Measurements from ENCODE around the gene GNAS. TPM values are rescaled to one million over a fixed set of nuclear protein-coding genes. Genes with fewer than 3 reads are reported as not detected.
A peak's percentile ranks its signal among the peaks of the same experiment; 100 is the strongest.

The GNAS gene
- total RNA-seq, 1 donor: 361 TPM

- DNase-seq (ENCODE audit: low read depth): no peak
- H3K4me3 ChIP-seq (ENCODE audit: low read depth, low read length): peak overlapping the region; percentile 77
- TF ChIP-seq, protein P1, sequence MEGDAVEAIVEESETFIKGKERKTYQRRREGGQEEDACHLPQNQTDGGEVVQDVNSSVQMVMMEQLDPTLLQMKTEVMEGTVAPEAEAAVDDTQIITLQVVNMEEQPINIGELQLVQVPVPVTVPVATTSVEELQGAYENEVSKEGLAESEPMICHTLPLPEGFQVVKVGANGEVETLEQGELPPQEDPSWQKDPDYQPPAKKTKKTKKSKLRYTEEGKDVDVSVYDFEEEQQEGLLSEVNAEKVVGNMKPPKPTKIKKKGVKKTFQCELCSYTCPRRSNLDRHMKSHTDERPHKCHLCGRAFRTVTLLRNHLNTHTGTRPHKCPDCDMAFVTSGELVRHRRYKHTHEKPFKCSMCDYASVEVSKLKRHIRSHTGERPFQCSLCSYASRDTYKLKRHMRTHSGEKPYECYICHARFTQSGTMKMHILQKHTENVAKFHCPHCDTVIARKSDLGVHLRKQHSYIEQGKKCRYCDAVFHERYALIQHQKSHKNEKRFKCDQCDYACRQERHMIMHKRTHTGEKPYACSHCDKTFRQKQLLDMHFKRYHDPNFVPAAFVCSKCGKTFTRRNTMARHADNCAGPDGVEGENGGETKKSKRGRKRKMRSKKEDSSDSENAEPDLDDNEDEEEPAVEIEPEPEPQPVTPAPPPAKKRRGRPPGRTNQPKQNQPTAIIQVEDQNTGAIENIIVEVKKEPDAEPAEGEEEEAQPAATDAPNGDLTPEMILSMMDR (IDR thresholded peaks at IDR 0.05; ENCODE audit: insufficient read depth, low read depth, low read length): no peak
Observed at GRCh38 chr20:58893355-58894120, 41.0 kb downstream of the GNAS start.

DNA sequence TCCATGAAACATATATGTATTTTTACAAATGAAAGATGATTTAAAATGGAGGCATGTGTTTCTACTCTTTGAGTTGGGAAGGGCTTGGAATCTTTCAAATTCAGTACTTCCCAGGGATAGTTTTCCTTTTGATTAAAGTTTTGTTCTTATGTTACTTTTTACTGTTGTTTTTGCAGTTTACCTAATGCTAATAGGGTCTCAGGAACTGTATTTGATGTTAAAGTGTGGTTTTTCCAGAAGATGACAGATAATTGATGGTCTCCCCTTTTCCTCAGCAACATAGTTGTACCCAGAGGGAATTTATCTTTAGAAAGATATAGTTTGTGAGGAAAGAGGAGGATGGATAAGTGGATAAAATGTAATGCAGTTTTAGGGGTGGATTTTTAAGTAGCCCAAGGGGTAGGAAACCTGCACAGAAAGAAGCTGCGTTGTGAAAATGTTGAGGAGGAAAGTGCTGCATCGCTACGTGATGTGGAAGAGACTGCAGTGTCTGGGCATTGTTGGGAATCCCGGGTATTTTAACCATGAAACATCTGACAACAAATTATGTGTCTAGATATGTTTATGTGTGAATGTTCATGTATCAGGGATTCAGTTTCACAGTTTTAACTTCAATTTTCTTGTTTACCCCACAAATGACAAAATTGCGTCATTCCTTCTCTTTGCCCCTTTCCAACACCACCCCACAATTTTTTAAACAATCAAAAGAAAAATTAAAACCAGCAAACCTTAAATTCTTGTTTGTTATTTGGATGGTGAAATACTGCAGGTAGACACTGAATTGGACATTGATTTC, 42.3 kb downstream of the GNAS start:
- no peak for DNase-seq (ENCODE audit: low read depth)
- peak overlapping the region; percentile 19 for H3K4me3 ChIP-seq (ENCODE audit: low read depth, low read length)
- TF ChIP-seq, protein P1 (IDR thresholded peaks at IDR 0.05; ENCODE audit: insufficient read depth, low read depth, low read length): no peak

DNA sequence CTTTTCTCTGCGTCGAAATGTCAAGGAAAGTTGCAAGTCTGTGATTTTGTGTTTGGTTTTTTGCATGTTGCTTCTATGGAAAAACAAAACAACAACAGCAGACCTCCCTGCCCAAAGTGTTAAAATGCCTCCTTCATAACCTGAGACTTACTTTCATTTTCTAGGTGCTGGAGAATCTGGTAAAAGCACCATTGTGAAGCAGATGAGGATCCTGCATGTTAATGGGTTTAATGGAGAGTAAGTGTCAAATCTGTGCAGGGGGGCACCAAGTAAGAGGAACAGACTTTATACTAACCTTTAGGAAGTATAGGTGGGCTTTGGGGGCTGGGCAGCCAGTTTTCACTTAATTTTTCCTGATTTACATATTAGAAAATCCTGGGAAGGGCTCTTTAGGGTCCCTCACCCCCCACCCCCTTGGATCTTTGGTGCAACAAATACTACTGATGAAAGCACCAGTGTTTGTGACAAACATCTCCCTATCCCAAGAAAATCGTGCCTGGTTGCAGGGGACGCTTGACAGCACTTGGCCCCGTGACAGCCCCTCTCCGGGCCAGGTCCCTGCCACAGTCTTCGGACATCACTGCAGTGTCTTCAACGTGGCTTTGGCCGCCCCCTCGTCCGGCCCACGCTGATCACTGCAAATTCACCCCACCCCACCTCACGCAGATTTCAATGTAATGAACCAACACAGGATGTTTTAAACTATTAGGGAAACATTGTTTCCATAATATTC, 43.1 kb downstream of the GNAS start:
- TF ChIP-seq, protein P1 (IDR thresholded peaks at IDR 0.05; ENCODE audit: insufficient read depth, low read depth, low read length): no peak
- DNase-seq (ENCODE audit: low read depth): no peak
- H3K4me3 ChIP-seq (ENCODE audit: low read depth, low read length): peak overlapping the region; percentile 21

DNA sequence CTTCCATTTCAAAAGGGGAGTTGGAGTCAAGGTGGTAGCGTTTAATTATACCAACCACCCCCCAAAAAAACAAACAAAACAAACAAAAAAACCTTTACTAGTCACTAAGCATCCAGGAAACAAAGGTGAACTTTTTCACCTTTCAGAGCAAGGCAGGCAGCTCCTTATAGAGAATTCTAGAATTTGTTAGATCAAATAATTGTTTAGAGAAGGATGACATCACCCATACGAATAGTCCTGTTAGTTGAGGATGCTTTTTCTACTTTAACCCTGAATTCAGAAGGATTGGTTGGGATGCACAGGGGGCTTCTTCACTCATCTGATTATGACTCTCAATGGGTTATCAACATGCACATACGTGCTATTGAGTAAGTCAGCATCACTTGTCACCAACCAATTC, 44.3 kb downstream of the GNAS start:
- TF ChIP-seq, protein P1 (IDR thresholded peaks at IDR 0.05; ENCODE audit: insufficient read depth, low read depth, low read length): no peak
- no peak overlapping the region for H3K4me3 ChIP-seq (ENCODE audit: low read depth, low read length)
- DNase-seq (ENCODE audit: low read depth): no peak

DNA sequence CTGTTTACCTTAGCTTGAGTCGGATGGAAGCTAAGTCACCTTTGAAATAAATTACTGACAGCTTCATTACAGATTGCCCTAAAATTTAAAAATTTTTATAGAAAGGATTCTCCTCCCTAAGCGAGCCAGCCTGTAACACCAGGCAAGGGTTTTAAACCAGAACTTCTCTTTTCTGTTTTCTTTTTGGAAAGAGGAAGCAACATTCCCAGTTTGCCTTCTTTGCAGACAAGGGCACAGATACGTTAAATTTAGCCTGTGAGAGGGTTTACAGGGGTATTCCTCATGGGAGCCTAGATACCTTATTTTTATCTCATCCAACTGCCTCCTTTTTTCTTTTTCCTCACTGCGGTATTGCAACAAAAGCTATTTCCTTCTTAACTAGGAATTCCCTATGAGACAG, 45.0 kb downstream of the GNAS start:
- H3K4me3 ChIP-seq (ENCODE audit: low read depth, low read length): no peak overlapping the region
- TF ChIP-seq, protein P1 (IDR thresholded peaks at IDR 0.05; ENCODE audit: insufficient read depth, low read depth, low read length): no peak
- no peak for DNase-seq (ENCODE audit: low read depth)

GRCh38 chr20:58898629-58899408, 46.3 kb downstream of the GNAS start:
- H3K4me3 ChIP-seq (ENCODE audit: low read depth, low read length): no peak overlapping the region
- no peak for DNase-seq (ENCODE audit: low read depth)
- TF ChIP-seq, protein P1 (IDR thresholded peaks at IDR 0.05; ENCODE audit: insufficient read depth, low read depth, low read length): no peak
